ENCODE measurements around the gene IFT81. TPM values are rescaled to one million over a fixed set of nuclear protein-coding genes. Genes with fewer than 3 reads are reported as not detected.

Gene IFT81
- total and polyA plus RNA-seq, 2 of the 13 experiments (the other 11 are each of a cell fraction or from before 2014, with no cell fraction given): 4.2 to 13.0 TPM

DNA sequence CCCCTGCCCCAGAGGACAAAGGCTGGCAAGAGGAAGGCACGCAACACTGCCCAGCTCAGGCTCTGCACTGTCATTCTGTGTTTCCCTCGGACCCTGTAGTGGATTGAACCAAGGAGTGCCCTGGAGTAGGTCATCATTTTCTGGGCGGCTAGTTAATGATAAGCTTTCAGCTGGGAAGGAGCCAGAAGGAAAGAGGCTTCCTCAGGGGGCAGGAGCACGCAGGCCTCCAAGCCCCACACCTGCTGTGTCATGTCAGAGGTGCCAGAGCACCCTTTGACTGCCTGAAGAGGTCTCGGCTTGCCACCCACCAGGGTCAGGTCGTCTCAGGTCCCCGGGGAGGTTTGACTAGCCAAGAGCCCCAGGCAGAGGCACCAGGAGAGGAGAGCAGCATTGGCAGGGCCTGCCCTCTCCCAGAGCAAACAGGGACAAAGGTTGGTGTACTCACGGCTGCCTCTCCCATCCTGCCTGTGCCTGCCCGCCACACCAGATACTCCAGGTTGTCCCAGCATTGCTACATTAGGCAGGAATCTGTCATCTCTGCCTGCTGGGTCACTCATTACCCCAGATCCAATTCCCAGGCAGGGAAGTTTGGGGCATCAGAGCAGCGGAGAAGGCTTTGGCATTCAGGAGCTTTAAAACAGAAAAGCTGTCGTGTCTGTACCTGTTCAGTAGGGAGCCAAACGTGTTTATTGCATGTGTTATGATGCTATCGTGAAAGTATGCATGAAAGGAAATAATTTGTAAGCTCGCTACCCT lies 123.4 kb downstream of the IFT81 start (continued):
- TF ChIP-seq, protein P1, sequence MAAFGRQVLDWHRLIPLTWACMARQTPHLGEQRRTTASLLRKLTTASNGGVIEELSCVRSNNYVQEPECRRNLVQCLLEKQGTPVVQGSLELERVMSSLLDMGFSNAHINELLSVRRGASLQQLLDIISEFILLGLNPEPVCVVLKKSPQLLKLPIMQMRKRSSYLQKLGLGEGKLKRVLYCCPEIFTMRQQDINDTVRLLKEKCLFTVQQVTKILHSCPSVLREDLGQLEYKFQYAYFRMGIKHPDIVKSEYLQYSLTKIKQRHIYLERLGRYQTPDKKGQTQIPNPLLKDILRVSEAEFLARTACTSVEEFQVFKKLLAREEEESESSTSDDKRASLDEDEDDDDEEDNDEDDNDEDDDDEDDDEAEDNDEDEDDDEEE (CRISPR knock-in tag; IDR thresholded peaks at IDR 0.05): no peak
- TF ChIP-seq, protein P2, sequence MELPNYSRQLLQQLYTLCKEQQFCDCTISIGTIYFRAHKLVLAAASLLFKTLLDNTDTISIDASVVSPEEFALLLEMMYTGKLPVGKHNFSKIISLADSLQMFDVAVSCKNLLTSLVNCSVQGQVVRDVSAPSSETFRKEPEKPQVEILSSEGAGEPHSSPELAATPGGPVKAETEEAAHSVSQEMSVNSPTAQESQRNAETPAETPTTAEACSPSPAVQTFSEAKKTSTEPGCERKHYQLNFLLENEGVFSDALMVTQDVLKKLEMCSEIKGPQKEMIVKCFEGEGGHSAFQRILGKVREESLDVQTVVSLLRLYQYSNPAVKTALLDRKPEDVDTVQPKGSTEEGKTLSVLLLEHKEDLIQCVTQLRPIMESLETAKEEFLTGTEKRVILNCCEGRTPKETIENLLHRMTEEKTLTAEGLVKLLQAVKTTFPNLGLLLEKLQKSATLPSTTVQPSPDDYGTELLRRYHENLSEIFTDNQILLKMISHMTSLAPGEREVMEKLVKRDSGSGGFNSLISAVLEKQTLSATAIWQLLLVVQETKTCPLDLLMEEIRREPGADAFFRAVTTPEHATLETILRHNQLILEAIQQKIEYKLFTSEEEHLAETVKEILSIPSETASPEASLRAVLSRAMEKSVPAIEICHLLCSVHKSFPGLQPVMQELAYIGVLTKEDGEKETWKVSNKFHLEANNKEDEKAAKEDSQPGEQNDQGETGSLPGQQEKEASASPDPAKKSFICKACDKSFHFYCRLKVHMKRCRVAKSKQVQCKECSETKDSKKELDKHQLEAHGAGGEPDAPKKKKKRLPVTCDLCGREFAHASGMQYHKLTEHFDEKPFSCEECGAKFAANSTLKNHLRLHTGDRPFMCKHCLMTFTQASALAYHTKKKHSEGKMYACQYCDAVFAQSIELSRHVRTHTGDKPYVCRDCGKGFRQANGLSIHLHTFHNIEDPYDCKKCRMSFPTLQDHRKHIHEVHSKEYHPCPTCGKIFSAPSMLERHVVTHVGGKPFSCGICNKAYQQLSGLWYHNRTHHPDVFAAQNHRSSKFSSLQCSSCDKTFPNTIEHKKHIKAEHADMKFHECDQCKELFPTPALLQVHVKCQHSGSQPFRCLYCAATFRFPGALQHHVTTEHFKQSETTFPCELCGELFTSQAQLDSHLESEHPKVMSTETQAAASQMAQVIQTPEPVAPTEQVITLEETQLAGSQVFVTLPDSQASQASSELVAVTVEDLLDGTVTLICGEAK (IDR thresholded peaks at IDR 0.05): no peak
- TF ChIP-seq, protein P2 (CRISPR knock-in tag; IDR thresholded peaks at IDR 0.05): peak; percentile 71; the same call in 1 of the 2 replicates
- TF ChIP-seq SCMH1 (CRISPR knock-in tag; IDR thresholded peaks at IDR 0.05; ENCODE audit: borderline replicate concordance): no peak
- TF ChIP-seq, protein P3, sequence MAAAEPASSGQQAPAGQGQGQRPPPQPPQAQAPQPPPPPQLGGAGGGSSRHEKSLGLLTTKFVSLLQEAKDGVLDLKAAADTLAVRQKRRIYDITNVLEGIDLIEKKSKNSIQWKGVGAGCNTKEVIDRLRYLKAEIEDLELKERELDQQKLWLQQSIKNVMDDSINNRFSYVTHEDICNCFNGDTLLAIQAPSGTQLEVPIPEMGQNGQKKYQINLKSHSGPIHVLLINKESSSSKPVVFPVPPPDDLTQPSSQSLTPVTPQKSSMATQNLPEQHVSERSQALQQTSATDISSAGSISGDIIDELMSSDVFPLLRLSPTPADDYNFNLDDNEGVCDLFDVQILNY (CRISPR knock-in tag; conservative IDR thresholded peaks at IDR 0.05): no peak
- TF ChIP-seq, protein P4, sequence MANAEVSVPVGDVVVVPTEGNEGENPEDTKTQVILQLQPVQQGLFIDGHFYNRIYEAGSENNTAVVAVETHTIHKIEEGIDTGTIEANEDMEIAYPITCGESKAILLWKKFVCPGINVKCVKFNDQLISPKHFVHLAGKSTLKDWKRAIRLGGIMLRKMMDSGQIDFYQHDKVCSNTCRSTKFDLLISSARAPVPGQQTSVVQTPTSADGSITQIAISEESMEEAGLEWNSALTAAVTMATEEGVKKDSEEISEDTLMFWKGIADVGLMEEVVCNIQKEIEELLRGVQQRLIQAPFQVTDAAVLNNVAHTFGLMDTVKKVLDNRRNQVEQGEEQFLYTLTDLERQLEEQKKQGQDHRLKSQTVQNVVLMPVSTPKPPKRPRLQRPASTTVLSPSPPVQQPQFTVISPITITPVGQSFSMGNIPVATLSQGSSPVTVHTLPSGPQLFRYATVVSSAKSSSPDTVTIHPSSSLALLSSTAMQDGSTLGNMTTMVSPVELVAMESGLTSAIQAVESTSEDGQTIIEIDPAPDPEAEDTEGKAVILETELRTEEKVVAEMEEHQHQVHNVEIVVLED (CRISPR knock-in tag; IDR thresholded peaks at IDR 0.05; ENCODE audit: borderline replicate concordance): peak; percentile 41
- TF ChIP-seq SMC3 (IDR thresholded peaks at IDR 0.05; ENCODE audit: low read length): no peak; the same call in 1 of the 2 replicates
- TF ChIP-seq, protein P5, sequence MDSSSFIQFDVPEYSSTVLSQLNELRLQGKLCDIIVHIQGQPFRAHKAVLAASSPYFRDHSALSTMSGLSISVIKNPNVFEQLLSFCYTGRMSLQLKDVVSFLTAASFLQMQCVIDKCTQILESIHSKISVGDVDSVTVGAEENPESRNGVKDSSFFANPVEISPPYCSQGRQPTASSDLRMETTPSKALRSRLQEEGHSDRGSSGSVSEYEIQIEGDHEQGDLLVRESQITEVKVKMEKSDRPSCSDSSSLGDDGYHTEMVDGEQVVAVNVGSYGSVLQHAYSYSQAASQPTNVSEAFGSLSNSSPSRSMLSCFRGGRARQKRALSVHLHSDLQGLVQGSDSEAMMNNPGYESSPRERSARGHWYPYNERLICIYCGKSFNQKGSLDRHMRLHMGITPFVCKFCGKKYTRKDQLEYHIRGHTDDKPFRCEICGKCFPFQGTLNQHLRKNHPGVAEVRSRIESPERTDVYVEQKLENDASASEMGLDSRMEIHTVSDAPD (CRISPR knock-in tag; IDR thresholded peaks at IDR 0.05): peak; percentile 93
- no peak for TF ChIP-seq NFYC (CRISPR knock-in tag; IDR thresholded peaks at IDR 0.05)
- TF ChIP-seq ARNTL (CRISPR knock-in tag; IDR thresholded peaks at IDR 0.05): no peak
- TF ChIP-seq ZNF768 (CRISPR knock-in tag; IDR thresholded peaks at IDR 0.05): peak; percentile 42; the same call in 1 of the 2 replicates
- TF ChIP-seq PRPF4 (IDR thresholded peaks at IDR 0.05; ENCODE audit: low read depth, low read length, poor library complexity, severe bottlenecking): no peak
- TF ChIP-seq ZNF446 (CRISPR knock-in tag; IDR thresholded peaks at IDR 0.05): no peak
- no peak for TF ChIP-seq CHD2 (IDR thresholded peaks at IDR 0.05; ENCODE audit: low read depth, low read length)
- TF ChIP-seq RXRB (CRISPR knock-in tag; IDR thresholded peaks at IDR 0.05; ENCODE audit: borderline replicate concordance): peak; percentile 83

Measured in HepG2 (cell line).